Measurements from ENCODE around the gene CDX2. TPM values are rescaled to one million over a fixed set of nuclear protein-coding genes. Genes with fewer than 3 reads are reported as not detected.

CDX2 gene
- total RNA-seq, 4 donors from 2014 or later: 0.56 TPM; not detected in 3

- no peaks in the 10 kb centered on the region for H3K9me3 ChIP-seq
- intact Hi-C loops (cut with DNase I; ENCODE audit: low total_unique reads): no loop called here
- H3K4me3 ChIP-seq: no peak overlapping the region
- no peaks in the 10 kb centered on the region for H3K36me3 ChIP-seq
- ATAC-seq (no peak), DNase-seq (no peak)
- TF ChIP-seq POLR2A (IDR thresholded peaks at IDR 0.05): no peak
- TF ChIP-seq, protein P1, sequence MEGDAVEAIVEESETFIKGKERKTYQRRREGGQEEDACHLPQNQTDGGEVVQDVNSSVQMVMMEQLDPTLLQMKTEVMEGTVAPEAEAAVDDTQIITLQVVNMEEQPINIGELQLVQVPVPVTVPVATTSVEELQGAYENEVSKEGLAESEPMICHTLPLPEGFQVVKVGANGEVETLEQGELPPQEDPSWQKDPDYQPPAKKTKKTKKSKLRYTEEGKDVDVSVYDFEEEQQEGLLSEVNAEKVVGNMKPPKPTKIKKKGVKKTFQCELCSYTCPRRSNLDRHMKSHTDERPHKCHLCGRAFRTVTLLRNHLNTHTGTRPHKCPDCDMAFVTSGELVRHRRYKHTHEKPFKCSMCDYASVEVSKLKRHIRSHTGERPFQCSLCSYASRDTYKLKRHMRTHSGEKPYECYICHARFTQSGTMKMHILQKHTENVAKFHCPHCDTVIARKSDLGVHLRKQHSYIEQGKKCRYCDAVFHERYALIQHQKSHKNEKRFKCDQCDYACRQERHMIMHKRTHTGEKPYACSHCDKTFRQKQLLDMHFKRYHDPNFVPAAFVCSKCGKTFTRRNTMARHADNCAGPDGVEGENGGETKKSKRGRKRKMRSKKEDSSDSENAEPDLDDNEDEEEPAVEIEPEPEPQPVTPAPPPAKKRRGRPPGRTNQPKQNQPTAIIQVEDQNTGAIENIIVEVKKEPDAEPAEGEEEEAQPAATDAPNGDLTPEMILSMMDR (IDR thresholded peaks at IDR 0.05 in 4 of 5, conservative IDR thresholded peaks at IDR 0.05 in 1 of 5): no peak
- H3K4me1 ChIP-seq: peaks cover 0 to 3% of the 10 kb centered on the region in 2 donors
- no peak overlapping the region for H3K27ac ChIP-seq
- in situ Hi-C loops (cut with MboI; ENCODE audit: low sequenced_read_pairs in 4 of 4): no loop called here
- H3K27me3 ChIP-seq: peaks cover 95 to 99% (median 95%) of the 10 kb centered on the region in 3 donors
Observed at GRCh38 chr13:27926644-27927434, 42.3 kb downstream of the CDX2 start.

GRCh38 chr13:27925220-27925991 lies 43.7 kb downstream of the CDX2 start:
- H3K27me3 ChIP-seq: peaks cover 99 to 100% (median 99%) of the 10 kb centered on the region in 3 donors
- in situ Hi-C loops (cut with MboI; ENCODE audit: low sequenced_read_pairs in 4 of 4): no loop called here
- ATAC-seq: no peak

DNA sequence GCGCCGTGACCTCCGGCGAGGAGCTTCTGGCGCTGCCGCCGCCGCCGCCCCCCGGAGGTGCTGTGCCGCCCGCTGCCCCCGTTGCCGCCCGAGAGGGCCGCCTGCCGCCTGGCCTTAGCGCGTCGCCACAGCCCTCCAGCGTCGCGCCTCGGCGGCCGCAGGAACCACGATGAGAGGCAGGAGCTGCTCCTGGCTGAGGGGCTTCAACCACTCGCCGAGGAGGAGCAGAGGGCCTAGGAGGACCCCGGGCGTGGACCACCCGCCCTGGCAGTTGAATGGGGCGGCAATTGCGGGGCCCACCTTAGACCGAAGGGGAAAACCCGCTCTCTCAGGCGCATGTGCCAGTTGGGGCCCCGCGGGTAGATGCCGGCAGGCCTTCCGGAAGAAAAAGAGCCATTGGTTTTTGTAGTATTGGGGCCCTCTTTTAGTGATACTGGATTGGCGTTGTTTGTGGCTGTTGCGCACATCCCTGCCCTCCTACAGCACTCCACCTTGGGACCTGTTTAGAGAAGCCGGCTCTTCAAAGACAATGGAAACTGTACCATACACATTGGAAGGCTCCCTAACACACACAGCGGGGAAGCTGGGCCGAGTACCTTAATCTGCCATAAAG lies 44.5 kb downstream of the CDX2 start:
- intact Hi-C loops (cut with DNase I; ENCODE audit: low total_unique reads): no loop called here
- H3K4me1 ChIP-seq: peaks cover 9 to 24% of the 10 kb centered on the region in 2 donors
- TF ChIP-seq, protein P1 (IDR thresholded peaks at IDR 0.05 in 4 of 5, conservative IDR thresholded peaks at IDR 0.05 in 1 of 5): no peak
- no peak for TF ChIP-seq POLR2A (IDR thresholded peaks at IDR 0.05)

More at GRCh38 chr13:27925220-27925991, 43.7 kb downstream of the CDX2 start:
- no peak overlapping the region for H3K27ac ChIP-seq
- no peaks in the 10 kb centered on the region for H3K9me3 ChIP-seq
- H3K4me3 ChIP-seq: no peak overlapping the region
- no peak for TF ChIP-seq POLR2A (IDR thresholded peaks at IDR 0.05)
- TF ChIP-seq, protein P1 (IDR thresholded peaks at IDR 0.05 in 4 of 5, conservative IDR thresholded peaks at IDR 0.05 in 1 of 5): no peak
- intact Hi-C loops (cut with DNase I; ENCODE audit: low total_unique reads): no loop called here
- H3K4me1 ChIP-seq: peaks cover 6 to 18% of the 10 kb centered on the region in 2 donors
- no peak for DNase-seq
- no peaks in the 10 kb centered on the region for H3K36me3 ChIP-seq

GRCh38 chr13:27923794-27924528 lies 45.2 kb downstream of the CDX2 start:
- Histone ChIP-seq H3K27ac (no peak overlapping the region), H3K36me3 (no peaks in the 10 kb centered on the region), H3K4me1 (peaks cover 9 to 27% of the 10 kb centered on the region in 2 donors), H3K9me3 (no peaks in the 10 kb centered on the region), H3K4me3 (no peak overlapping the region), H3K27me3 (peaks cover 98 to 99% (median 99%) of the 10 kb centered on the region in 3 donors)
- DNase-seq (no peak), ATAC-seq (no peak)
- intact Hi-C loops (cut with DNase I; ENCODE audit: low total_unique reads): no loop called here
- in situ Hi-C loops (cut with MboI; ENCODE audit: low sequenced_read_pairs in 4 of 4): no loop called here
- no peak for TF ChIP-seq POLR2A (IDR thresholded peaks at IDR 0.05)
- TF ChIP-seq, protein P1 (IDR thresholded peaks at IDR 0.05 in 4 of 5, conservative IDR thresholded peaks at IDR 0.05 in 1 of 5): no peak

More for the DNA sequence above, 44.5 kb downstream of the CDX2 start:
- no peak for ATAC-seq
- no peak for DNase-seq
- Histone ChIP-seq H3K27me3 (peaks cover 99 to 100% (median 99%) of the 10 kb centered on the region in 3 donors), H3K9me3 (no peaks in the 10 kb centered on the region), H3K36me3 (no peaks in the 10 kb centered on the region), H3K27ac (no peak overlapping the region), H3K4me3 (no peak overlapping the region)
- in situ Hi-C loops (cut with MboI; ENCODE audit: low sequenced_read_pairs in 4 of 4): no loop called here
